Mesothelial cell of epicardium (in vitro differentiated cells): ENCODE results near the gene CD37. TPM values are rescaled to one million over a fixed set of nuclear protein-coding genes. Genes with fewer than 3 reads are reported as not detected.
A peak's percentile ranks its signal among the peaks of the same experiment; 100 is the strongest.

Source experiments
- DNase-seq, 2 experiments: peaks; one replicate each; pipeline ENCODE4 v3.0.0; 2021; ENCODE audit warnings: low spot score in 2 of 2; ENCODE audit not compliant: unreplicated experiment in 2 of 2
- H3K27ac Mint-ChIP-seq: 2 replicates; pipeline ENCODE4 v1.8.0; 2021; ENCODE audit warnings: mixed read lengths
- H3K27me3 Mint-ChIP-seq: 2 replicates; pipeline ENCODE4 v1.8.0; 2021; ENCODE audit warnings: low read depth, mixed read lengths
- H3K36me3 Mint-ChIP-seq: 2 replicates; pipeline ENCODE4 v1.8.0; 2021; ENCODE audit warnings: mixed read lengths
- H3K4me1 Mint-ChIP-seq: 2 replicates; pipeline ENCODE4 v1.8.0; 2021; ENCODE audit warnings: mixed read lengths
- H3K4me3 Mint-ChIP-seq: 2 replicates; pipeline ENCODE4 v1.8.0; 2021; ENCODE audit warnings: mild to moderate bottlenecking, moderate library complexity, mixed read lengths
- H3K9me3 Mint-ChIP-seq: 2 replicates; pipeline ENCODE4 v1.8.0; 2021; ENCODE audit warnings: mixed read lengths
- total RNA-seq: library from RNA; stranded (reverse); gene quantifications from 3 replicates; pipeline ENCODE4 v1.2.1, GENCODE V29; 2021
- TF ChIP-seq, protein P1 (sequence below): fragments of 200-600 bp; sonication (generic); IDR thresholded peaks from one replicate; pipeline ENCODE4 v1.5.0; 2021; ENCODE audit warnings: antibody characterized with exemption; ENCODE audit not compliant: unreplicated experiment

CD37 gene
- total RNA-seq, 1 donor from 2014 or later, result not detected

DNA sequence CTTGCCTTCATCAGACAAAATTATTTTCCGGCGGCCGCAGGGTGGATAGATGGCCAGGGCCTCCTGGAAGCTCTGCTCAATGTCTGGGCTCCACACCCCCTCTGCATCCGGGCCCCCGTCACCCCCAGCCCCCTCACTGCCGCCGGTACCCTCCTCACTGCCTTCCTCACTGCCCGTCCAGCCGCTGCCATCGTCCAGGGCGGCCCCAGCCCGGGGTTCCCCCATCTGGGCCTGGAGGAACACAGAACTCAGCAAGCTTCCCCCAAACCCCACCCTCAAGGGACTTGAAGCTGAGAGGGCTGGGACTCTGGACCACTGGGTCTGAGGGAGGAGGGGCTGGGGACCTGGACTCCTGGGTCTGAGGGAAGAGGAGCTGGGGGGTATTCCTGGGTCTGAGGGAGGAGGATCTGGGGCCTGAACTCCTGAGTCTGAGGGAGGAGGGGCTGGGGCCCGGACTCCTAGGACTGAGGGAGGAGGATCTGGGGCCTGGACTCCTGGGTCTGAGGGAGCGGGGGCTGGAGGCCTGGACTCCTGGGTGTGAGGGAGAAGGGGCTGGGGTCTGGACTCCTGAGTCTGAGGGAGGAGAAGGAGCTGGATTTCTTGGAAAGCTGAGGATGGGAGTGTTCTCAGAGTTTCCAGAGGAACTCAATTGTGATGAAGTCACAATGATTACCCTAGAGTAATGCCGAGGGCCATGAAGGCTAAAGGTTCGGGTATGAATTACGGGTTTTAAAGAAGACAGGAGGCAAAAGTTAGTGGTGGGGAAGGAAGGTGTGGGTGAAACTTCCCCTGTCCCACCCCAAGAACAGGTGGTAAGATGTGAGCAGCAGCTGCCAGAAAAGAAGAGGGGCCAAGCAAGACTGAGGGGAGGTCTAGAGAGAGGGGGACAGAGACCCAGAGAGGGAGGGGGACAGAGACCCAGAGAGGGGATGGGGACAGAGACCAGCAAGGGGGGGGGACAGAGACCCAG lies 24.9 kb downstream of the CD37 start:
- no peak for DNase-seq
- H3K27ac Mint-ChIP-seq, result no peak overlapping the region
- no peaks in the 10 kb centered on the region for H3K9me3 Mint-ChIP-seq
- TF ChIP-seq, protein P1, sequence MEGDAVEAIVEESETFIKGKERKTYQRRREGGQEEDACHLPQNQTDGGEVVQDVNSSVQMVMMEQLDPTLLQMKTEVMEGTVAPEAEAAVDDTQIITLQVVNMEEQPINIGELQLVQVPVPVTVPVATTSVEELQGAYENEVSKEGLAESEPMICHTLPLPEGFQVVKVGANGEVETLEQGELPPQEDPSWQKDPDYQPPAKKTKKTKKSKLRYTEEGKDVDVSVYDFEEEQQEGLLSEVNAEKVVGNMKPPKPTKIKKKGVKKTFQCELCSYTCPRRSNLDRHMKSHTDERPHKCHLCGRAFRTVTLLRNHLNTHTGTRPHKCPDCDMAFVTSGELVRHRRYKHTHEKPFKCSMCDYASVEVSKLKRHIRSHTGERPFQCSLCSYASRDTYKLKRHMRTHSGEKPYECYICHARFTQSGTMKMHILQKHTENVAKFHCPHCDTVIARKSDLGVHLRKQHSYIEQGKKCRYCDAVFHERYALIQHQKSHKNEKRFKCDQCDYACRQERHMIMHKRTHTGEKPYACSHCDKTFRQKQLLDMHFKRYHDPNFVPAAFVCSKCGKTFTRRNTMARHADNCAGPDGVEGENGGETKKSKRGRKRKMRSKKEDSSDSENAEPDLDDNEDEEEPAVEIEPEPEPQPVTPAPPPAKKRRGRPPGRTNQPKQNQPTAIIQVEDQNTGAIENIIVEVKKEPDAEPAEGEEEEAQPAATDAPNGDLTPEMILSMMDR, result no peak
- H3K4me1 Mint-ChIP-seq, result peaks cover 29% of the 10 kb centered on the region
- peaks cover 21% of the 10 kb centered on the region for H3K36me3 Mint-ChIP-seq
- H3K27me3 Mint-ChIP-seq, result no peaks in the 10 kb centered on the region
- H3K4me3 Mint-ChIP-seq, result peak overlapping the region; percentile 46

DNA sequence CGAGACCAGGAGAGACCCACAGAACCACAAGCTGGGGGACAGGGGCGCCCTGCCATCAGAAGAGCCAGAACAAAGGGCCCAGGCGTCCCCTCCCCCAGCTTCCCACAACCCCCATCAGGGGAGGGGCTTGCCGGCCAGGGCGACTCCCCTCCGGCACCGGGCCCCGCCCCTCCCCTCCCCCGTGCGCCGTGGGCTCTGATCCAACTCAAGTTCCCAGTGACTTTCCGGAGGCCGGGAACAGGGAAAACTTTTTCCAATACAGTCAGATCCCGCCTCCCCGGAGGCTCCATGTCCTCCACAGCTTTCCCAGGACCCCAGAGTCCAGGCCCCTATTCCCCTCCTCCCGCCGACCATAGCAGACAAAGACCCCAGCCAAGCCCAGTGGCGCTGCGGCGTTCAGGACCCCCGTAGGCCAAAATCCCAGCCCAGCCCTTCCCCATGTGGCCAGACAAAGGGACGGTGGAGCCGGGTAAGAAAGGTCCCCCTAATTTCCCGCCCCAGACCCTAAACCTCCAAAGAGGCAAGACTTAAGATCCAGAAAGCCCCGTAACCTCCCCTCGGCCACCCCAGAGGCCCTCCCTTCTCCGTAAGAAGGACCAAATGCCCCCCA lies 26.3 kb downstream of the CD37 start:
- peaks cover 22% of the 10 kb centered on the region for H3K4me1 Mint-ChIP-seq
- no peaks in the 10 kb centered on the region for H3K9me3 Mint-ChIP-seq
- no peak overlapping the region for H3K4me3 Mint-ChIP-seq
- peaks cover 17% of the 10 kb centered on the region for H3K36me3 Mint-ChIP-seq
- TF ChIP-seq, protein P1, result no peak
- H3K27me3 Mint-ChIP-seq, result no peaks in the 10 kb centered on the region
- DNase-seq, result peak; percentile 75 to 77
- no peak overlapping the region for H3K27ac Mint-ChIP-seq

DNA sequence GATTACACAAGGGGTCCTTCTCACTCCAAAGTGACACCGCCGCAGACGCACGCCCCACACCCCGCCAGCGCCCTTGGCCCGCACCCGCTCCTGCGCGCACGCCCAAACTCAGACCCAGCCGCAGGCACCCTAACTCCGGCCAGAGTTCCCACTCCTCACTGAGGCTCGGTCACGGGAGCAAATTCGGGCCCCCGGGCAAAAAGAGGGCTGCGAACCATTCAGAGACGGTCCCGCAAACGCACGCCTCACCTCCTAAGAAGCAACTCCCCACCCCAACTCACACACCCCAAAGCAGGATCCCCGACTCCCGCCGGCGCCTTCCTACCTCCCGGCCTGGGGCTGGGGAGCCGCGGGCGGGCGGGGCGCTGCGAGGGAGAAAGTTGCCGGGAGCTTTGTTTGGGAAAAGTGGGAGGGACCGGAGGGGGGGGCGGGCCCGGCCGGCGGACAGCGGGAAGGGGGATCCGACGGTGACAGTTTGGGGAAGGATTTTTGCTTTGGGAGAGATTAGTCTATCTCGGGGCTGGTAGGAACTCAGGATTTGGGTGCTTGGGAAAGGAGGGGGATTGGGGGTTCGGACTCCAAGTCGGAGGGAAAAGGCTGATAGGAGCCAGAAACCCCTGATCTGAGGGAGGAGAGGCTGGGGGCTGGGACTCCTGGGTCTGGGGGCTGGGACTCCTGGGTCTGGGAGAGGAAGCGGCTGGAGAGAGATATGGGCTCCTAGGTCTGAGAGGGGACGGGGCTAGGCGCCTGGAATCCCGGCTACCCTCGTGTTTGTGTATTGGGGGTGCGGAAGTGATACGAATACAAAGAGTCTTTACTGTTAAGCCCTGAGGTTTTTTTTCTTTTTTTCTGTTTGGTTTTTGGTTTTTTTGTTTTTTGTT lies 27.1 kb downstream of the CD37 start, which contains the start of gene TEAD2:
TEAD2 (minus strand) TSS at position 369 of the 881 bp plus-strand sequence. CDS start 2,341 bp downstream, outside the sequence.
- peak; percentile 59 to 73 for DNase-seq
- H3K36me3 Mint-ChIP-seq, result peaks cover 14% of the 10 kb centered on the region
- H3K27me3 Mint-ChIP-seq, result no peaks in the 10 kb centered on the region
- no peak within 1 kb of the TSS for H3K4me3 Mint-ChIP-seq
- TF ChIP-seq, protein P1, result no peak
- no peaks in the 10 kb centered on the region for H3K9me3 Mint-ChIP-seq
- no peak within 1 kb of the TSS for H3K27ac Mint-ChIP-seq
- peaks cover 15% of the 10 kb centered on the region for H3K4me1 Mint-ChIP-seq

DNA sequence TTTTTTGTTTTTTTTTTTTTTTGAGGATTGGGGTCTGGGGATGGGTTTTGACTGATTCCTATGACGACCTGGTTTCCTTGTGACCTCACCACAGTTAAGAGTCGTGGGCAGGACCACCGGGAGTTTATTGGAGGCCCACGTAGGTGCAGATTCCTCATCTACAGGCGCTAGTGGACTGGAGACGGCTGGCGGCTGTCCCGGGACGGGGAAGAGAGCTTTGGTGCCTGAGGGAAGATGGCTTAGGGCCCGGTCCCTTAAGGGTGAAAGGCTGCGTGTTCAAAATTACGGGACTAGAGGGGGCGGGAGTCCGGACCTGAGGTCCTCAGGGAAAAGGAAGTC lies 27.7 kb downstream of the CD37 start:
- Mint-ChIP-seq H3K4me3 (no peak overlapping the region), H3K27me3 (no peaks in the 10 kb centered on the region), H3K4me1 (peaks cover 12% of the 10 kb centered on the region), H3K27ac (no peak overlapping the region), H3K9me3 (no peaks in the 10 kb centered on the region), H3K36me3 (peaks cover 11% of the 10 kb centered on the region)
- DNase-seq, result peak; percentile 44 to 67
- TF ChIP-seq, protein P1, result no peak
